GM21576 (cell line): ENCODE results near the gene BRSK2.
"Not testable (repeated sequence)": the region's sequence is repeated elsewhere in the genome, so short reads cannot be mapped to it uniquely, and the experiment has no call there.

Source experiments
- ATAC-seq: cut with Tn5 transposase; IDR thresholded peaks from one replicate; pipeline ENCODE4 v1.9.1; 2021; ENCODE audit warnings: mild to moderate bottlenecking, moderate library complexity; ENCODE audit not compliant: unreplicated experiment

BRSK2 gene

DNA sequence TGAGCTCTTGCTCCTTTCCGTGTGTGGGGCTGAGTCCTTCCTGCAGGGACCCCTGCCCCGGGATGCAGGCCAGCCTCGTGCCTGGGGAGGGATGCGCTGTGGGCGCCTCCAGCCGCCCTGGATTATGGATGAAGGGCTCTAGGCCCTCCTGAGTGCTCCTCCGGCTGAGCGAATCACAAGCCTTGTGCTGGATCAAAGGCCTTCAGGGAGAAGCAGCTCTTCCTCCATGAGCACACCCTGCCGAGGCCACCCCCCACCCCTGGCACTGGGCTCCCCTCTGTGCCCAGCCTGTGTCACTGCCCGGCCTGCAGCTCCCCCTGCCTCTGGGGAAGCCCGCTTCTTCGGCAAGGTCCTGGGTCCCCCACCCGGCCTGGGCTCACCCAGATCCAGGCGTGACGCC lies 43.8 kb downstream of the BRSK2 start:
- ATAC-seq: no peak

DNA sequence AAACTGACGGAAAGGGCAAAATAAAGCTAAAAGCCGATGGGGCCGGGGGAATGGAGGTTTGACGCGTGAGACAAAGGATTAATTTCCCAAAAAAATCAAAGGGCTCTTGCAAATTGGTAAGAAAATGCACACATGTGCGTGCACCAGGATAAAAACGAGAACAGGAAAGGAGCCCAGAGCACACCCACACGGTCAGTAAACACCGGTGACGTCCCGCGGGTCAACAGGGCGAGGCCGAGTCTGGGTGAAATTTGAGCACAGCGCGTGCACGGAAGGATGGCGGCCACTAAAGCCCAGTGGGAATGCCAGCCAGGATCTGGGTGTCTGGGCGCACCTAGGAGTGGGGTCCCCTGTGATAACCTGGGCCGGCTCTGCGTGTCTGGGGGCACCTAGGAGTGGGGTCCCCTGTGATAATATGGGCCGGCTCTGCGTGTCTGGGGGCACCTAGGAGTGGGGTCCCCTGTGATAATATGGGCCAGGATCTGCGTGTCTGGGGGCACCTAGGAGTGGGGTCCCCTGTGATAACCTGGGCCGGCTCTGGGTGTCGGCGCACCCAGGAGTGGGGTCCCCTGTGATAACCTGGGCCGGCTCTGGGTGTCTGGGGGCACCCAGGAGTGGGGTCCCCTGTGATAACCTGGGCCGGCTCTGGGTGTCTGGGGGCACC lies 44.4 kb downstream of the BRSK2 start:
- ATAC-seq: no peak

DNA sequence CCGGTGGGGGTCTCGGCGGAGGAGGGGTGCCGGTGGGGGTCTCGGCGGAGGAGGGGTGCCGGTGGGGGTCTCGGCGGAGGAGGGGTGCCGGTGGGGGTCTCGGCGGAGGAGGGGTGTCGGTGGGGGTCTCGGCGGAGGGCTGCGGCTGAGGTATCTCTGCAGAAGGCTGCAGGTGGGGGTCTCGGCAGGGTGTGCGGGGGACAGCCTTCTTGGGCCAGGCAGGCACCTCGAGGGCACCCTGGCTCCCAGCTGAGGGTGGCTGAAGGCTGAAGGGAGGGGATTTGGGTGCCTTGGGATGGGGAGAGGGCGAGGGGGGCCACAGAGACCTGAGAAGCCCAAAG lies 45.7 kb downstream of the BRSK2 start:
- not testable (repeated sequence) for ATAC-seq

DNA sequence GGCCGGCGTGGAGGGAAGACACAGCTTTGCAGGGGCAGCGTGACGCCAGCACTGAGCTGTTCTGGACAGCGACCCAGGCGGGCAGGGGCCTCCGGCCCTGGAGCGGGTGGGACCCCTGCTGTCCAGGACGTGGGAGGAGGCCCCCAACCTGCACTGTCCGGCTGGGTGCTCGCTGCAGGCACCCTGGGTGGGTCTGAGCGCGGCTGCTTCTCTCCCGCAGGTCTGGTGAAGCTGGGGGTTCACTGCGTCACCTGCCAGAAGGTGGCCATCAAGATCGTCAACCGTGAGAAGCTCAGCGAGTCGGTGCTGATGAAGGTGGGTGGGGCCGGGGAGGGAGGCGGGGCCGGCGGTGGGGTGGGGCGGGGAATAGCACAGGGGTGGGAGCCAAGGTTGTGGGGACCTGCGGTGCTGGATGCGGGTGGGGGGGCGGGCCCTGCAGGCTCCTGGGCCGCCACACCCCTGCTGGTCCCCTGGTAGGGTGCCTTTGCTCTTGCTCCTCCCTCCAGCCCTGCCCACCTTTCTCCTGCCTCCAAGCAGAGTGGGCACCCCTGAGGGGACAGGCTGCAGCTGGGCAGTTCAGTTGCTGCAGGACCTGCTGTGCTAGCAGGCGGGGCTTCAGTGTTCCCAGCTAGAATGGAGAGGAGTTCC lies 46.2 kb downstream of the BRSK2 start:
- no peak for ATAC-seq

DNA sequence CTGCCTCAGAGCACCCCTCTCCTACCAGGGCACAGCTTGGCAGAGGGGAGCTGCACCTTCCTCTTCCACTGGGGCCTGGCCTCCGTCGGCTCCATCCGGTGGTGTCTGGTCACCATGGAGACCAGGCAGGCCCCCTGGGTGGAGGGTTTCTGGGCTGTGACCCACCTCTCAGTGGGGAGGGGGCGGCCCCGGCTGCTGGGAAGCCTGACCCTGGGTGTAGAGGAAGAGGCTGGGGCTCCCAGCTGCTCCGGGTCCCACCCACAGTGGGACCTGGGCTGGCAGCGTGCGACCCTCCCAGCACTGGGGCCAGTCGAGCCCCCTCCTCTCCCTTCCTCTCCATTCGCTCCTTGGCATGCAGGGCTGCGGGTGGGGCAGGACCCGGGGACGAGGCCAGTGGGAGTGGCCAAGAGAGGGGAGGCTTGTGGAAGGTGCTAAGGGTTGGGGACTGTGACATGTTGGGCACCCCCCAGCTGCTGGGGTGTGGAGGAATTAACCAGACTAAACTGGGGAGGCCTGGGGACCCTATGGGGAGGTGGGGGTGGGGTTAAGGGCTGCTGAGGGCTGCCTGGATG lies 46.8 kb downstream of the BRSK2 start:
- ATAC-seq: no peak

DNA sequence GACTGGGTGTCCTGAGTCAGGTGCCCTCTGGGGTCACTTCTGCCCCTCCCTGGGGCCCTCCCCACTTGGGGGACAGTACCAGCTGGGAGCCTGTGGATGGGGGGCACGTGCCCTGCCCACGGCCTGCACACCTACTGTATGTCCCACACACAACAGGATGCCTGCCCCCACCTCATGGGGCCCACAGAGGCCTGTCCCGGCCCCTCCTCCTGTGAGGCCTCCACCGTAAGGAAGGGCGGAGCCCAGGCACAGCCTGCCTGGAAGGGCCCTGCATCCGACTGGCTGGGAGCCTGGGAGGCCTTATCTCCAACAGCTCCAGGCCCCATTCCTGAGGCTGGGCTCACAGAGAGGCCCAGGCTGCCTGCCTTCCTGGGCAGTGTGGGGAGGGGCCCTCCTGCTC lies 47.8 kb downstream of the BRSK2 start:
- no peak for ATAC-seq

DNA sequence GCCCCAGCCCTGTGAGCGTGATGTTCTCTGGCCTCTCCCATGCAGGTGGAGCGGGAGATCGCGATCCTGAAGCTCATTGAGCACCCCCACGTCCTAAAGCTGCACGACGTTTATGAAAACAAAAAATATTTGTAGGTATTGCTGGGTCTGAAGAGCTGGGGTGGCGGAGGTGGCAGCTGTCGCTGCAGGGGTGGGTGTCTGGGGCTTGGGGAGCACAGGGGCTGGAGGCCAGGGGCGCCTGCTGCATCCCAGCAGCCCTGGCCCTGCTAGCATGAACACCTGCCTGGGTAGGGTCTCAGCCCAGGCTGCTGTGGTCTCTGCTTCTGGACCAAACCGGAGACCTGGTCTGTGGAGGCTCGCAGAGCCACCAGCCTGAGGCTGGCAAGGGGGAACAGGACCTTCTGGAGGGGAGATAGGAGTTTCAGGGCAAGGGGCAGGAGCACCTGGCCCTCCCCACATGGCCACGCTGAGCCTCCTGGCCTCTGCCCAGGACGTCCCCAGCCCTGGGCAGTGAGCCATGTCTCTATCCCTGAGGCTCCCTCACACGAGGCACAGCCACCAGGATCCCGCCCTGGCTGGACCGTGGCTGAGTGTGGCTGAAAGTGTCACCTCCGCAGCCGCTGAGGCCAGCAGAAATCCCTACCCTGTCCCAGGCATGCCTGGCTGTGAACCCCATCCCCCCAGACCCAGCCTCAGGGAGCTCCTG lies 48.7 kb downstream of the BRSK2 start:
- no peak for ATAC-seq

DNA sequence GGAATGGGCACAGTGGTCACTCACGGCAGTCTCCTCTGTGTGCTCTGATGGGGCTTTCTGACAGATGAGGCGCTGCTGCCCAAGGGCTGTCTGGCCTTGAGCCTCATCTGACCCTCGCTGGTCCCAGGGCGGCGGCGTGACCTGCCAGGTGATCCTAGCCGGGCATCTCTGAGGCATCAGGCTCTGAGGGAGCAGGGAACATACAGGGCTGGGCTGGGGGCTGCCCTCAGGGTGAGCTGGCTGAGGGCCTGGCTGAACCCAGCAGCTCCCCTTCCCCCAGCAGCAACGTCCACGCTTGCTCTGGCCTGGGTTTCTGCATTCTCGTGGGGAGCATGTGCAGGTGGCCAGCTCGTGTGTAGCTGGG lies 49.2 kb downstream of the BRSK2 start:
- no peak for ATAC-seq

DNA sequence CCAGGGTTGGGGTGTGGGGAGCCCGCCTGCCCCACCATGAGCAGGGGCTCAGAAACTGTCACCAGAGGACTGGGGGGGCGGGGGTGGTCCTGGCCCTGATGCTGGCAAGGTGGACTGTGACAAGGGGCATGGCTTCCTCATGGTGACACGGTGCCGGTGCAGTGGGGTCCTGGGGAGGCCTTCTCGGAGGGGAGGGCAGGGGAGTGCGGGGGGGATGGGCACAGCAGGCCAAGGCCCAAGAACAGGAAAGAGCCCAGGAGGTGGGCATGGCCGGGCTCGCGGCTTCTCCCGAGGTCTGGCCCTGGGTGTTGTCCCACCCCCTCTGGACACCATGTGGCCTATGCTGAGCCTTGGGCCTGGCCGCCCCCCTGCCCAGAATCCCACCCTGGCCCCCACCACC lies 49.6 kb downstream of the BRSK2 start:
- no peak for ATAC-seq

DNA sequence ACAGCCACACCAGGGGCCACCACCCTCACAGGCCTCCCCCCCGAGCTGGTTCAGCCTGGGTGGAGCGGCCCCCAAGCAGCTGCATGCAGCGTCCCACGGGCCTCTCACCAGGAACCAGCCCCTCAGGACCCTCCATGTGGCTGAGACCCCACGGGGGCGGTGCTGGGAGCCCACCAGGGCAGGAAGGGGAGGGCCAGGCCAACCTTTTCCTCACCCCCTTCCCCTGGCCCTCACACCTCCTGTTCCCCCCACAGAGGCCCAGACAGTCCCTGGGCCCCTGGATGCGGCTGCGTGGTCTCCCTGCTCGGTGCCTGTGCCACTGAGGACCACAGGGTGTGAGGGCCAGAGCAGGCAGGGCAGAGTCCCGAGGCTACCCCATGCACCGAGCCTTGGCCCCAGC lies 50.3 kb downstream of the BRSK2 start:
- ATAC-seq: no peak

DNA sequence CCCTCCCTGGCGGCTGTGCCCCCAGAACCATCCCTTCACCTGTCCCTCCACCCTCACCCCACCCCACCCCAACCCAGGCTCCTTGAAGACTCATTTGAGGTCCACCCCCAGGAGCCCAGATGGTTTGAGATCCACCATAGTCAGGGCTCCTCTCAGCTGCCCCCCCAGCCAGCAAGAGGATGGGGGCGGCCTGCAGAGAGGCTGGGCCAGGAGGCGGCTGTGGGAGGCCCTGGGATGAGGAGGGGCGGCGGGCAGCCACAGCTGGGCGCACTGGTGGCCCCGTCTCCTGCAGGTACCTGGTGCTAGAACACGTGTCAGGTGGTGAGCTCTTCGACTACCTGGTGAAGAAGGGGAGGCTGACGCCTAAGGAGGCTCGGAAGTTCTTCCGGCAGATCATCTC lies 50.8 kb downstream of the BRSK2 start:
- no peak for ATAC-seq

DNA sequence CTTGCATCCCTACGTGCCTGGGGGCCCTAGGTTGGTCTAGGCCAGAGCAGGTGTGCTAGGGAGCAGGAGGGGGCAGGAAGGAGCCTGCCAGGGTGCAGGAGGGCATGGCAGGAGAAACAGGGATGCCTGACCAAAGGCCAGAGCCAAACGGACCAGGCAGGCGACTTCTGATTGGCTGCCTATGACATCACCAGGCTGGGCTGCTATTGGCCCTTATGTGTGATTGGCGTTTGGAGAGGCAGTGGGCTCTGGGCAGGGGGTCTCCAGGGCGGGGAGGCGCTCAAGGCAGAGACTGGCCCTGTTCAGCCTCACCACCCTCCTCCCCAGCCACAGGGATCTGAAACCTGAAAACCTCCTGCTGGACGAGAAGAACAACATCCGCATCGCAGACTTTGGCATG lies 52.4 kb downstream of the BRSK2 start:
- no peak for ATAC-seq

DNA sequence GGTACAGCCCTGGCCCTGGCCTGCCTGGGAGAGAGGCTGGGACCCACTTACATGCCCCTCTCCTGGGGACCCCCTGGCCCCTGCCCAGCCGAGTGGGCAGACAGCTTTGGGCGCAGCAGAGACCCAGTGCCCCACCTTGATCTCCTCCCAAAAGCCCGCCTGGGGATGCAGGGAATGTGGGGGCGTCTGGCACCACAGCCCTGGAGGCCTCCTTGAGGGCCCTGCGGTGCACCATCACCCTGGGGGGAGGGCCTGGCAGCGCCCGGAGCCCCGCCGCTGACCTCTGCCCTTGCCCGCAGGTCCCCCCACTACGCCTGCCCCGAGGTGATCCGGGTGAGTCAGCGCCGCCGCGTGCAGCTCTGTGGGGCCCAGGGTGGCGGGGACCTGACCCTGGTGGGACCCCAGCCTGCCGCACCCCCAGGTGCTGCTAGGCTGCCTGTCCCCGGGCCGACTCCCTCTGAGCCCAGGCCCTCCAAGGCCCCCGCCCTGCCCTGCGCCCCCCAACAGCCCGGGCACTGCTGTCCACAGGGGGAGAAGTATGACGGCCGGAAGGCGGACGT lies 53.2 kb downstream of the BRSK2 start:
- ATAC-seq: no peak

DNA sequence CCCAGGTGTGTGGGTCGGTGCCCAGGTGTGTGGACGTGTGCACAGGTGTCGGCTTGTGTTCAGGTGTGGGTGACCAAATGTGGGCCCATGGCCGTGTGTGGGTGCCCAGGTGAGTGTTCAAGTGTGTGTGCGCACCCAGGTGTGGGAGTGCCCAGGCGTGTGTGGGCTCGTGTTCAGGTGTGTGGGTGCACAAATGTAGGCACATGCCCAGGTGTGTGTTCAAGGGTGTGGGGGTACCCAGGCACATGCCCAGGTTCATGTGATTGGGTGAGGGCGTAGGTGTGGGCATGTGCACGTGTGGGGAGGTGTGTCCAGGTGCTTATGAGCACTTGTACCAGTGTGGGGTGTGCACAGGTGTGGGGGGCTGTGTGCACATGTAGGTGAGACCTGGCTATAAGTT lies 54.0 kb downstream of the BRSK2 start:
- ATAC-seq: no peak

DNA sequence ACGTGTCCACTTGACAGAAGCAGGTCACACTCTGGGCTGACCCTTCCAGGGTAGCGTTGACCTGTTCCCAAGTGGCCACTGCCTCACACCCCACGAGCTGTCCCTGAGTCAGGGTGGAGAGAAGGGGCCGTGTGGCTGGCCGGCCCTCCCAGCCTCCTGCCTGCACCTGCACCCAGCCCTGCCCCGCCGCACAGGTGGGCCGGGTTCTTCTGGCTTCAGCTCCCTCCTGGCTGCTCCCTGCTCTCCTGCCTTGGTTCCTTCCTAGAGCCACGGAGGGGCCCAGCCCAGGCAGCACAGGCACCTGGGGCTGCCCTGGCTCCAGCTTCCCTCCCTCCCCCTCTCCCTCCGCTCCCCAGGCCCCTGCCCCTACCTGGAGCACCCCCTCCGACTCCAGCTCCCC lies 54.6 kb downstream of the BRSK2 start:
- no peak for ATAC-seq

DNA sequence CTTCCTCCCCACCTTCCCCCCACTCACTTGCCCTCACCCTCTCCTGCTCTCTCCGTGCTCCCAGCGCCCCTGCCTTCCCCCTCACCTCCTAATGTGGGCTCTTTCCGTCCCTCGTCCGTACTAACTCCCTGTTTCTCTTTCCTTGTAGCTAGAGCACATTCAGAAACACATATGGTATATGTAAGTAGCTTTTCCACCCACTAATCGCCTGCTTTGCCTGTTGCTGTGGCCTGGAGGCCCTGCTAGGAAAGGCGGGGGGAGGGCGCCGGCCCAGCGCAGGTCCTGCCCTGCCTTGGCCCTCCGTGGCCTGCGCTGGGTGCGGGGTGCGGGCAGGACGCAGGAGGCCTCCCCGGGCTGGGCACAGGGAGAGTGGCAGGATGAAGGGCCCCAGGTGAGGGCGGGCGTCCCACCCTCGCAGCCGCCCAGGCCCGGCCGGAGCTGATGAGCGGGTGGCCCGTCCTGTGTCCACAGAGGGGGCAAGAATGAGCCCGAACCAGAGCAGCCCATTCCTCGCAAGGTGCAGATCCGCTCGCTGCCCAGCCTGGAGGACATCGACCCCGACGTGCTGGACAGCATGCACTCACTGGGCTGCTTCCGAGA lies 55.2 kb downstream of the BRSK2 start:
- no peak for ATAC-seq

DNA sequence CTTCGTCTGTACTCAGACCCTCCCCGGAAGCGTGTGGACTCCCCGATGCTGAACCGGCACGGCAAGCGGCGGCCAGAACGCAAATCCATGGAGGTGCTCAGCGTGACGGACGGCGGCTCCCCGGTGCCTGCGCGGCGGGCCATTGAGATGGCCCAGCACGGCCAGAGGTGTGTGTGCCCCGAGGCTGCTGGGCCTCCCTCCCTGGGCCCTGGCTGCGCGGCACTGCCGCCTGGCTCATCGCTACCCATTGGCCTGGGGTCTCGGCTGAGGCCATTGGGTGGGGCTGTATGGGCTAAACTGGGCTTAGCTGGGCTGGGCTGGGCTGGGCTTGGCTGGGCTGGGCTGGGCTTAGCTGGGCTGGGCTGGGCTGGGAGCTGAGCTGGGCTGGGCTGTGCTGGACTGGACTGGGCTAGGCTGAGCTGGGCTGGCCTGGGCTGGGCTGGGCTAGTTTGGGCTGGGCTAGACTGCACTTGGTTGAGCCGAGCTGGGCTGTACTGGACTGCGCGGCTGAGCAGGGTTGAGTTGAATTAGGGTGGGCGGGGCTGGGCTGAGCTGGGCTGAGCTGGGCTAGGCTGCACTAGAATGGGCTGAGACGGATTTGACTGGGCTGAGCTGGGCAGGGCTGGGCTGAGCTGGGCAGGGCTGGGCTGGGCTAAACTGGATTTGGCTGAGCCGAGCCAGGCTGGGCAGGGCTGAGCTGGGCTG lies 56.2 kb downstream of the BRSK2 start:
- no peak for ATAC-seq

DNA sequence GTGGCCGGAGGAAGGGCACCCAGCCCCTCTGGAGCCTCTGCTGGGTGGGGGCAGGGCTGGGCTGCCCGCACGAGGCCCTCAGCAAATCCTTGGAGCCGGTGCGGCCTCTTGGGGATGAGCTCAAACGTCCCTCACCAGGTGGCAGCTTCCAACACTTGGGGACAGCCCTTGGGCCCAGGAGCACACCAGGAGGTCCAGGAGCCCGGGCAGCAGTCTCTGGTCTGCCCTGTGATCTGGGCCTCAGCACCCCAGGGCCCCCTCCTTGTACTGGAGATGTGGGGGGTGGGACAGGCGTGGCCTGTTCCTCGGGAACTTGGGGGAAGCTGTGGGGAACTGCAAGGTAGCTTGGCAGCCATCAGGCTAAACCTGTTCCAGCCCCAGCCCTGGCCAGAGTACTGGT lies 56.9 kb downstream of the BRSK2 start:
- ATAC-seq: no peak

DNA sequence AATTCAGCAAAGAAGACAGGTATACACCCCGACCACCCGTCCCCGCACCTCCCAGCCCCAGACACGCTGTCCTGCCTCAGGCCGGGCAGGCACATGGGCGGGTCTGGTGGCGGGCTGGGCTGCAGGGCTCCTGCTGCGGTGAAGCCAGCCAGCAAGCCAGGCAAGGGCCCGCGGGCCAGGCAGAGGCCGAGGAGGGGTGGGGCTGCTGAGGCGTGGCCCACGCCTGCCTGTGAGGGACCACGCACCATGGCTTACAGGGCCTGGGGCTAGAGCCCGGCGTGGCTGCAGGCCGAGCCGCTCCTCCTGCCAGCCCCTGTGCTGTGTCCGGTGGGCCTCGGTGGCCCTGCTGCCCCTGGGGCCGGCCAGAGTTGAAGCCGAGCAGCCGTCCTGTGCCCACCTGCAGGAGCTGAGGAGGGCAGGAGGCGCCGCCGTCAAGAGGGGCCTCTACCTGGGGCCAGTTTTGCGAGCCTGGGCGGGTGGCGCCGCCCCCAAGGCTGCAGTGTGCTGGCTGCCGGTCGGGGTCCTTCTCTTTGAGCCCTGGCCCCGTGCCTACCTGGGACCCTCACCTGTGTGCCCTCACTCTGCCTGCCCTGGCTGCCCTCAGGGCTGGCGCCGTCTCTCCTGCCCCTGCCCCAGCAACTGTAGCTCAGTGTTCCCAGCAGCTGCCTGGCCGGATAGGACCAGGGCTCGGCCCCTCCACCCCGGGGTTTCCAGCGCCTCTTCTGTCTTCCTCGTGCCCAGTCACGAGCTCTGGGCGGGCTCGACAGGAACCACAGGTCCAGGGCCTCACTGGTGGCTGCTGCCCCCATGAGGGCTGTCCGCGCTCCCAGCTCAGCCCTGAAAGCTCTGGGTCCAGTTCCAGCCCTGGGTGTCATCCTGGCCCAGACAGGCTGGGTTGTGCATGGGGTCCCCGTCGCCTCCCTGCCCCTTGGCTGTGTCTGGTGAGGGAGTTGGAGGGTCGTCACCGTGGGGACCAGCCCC lies 58.4 kb downstream of the BRSK2 start:
- ATAC-seq: no peak

DNA sequence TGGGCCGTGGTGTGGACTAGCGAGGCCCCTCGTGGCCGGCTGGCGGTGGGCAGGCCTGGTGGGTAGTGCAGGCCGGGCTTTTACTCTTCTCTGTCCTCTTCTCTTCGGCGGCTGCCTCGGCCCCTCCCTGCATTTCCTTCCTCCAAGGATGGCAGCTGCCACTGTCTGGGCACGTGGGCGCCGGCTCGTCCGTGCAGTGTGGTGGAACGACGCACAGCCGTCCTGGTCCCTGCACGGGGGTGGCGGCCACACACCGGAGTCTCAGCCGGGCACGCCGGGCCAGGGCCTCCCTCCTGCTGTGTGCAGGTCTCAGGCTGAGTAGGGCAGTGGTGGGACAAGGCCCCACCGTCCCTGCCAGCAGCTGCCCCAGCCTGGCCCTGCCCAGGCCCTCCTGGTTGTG lies 59.1 kb downstream of the BRSK2 start:
- ATAC-seq: no peak
